Spleen (tissue), 11 donors: ENCODE data around the gene BTBD1. TPM values are rescaled to one million over a fixed set of nuclear protein-coding genes. Genes with fewer than 3 reads are reported as not detected.
A peak's percentile ranks its signal among the peaks of the same experiment; 100 is the strongest.

Source experiments
- DNase-seq: peaks from one replicate; pipeline ENCODE4 v3.0.0-alpha.2; 2020
- H3K27ac ChIP-seq, 8 donors: fragments of 200-600 bp; sonication (generic) in 7 of 8; 1 replicate in 4 of 8; 2 replicates in 4 of 8; pipeline versions ENCODE4 v1.5.0 to v1.8.0; 2016 to 2021; ENCODE audit warnings: inconsistent platforms in 4 of 8, mild to moderate bottlenecking in 4 of 8, moderate library complexity in 1 of 8
- H3K27me3 ChIP-seq, 7 donors: fragments of 200-600 bp; sonication (generic) in 6 of 7; replicated peaks in 1 of 7; 1 replicate in 4 of 7; 2 replicates in 3 of 7; pipeline versions ENCODE4 v1.5.0 to v1.8.0; 2016 to 2021; ENCODE audit warnings: inconsistent platforms in 3 of 7, mild to moderate bottlenecking in 1 of 7
- H3K36me3 ChIP-seq, 6 donors: fragments of 200-600 bp; sonication (generic) in 5 of 6; 1 replicate in 4 of 6; 2 replicates in 2 of 6; pipeline versions ENCODE4 v1.5.0 to v1.8.0; 2016 to 2021; ENCODE audit warnings: inconsistent platforms in 2 of 6
- H3K4me1 ChIP-seq, 6 donors: fragments of 200-600 bp; sonication (generic) in 5 of 6; 1 replicate in 3 of 6; 2 replicates in 3 of 6; pipeline versions ENCODE4 v1.5.0 to v1.8.0; 2016 to 2021; ENCODE audit warnings: inconsistent platforms in 3 of 6
- H3K4me3 ChIP-seq, 8 donors: fragments of 200-600 bp; sonication (generic) in 7 of 8; 1 replicate in 4 of 8; 2 replicates in 4 of 8; pipeline versions ENCODE4 v1.5.0 to v1.8.0; 2016 to 2021; ENCODE audit warnings: inconsistent platforms in 4 of 8, mild to moderate bottlenecking in 4 of 8, moderate library complexity in 2 of 8
- H3K9me3 ChIP-seq, 8 donors: fragments of 200-600 bp; sonication (generic) in 7 of 8; 1 replicate in 4 of 8; 2 replicates in 4 of 8; pipeline versions ENCODE4 v1.5.0 to v1.8.0; 2016 to 2021; ENCODE audit warnings: inconsistent platforms in 4 of 8
- POLR2A ChIP-seq, 3 donors: fragments of 450-650 bp; IDR thresholded peaks; one replicate each; pipeline ENCODE4 v1.5.1; 2017; ENCODE audit warnings: antibody characterized with exemption in 3 of 3, mild to moderate bottlenecking in 1 of 3
- POLR2AphosphoS5 ChIP-seq, 3 donors: sonication (generic); formaldehyde crosslinking; IDR thresholded peaks; one replicate each; pipeline ENCODE4 v1.5.1; 2017; ENCODE audit warnings: antibody characterized with exemption in 3 of 3
- WGBS, 5 donors: extraction: QIAGEN DNeasy Blood & Tissue Kit in 3 of 5; methylation state at CpG; one replicate each; pipeline versions ENCODE4 v1.1.5 to v1.1.7; 2013 to 2018; 5-methylcytosine and 5-hydroxymethylcytosine counted together
- intact Hi-C: fragments of 100-400 bp; cut with DNase I; formaldehyde crosslinking; loops from one replicate; pipeline ENCODE4 v1.15.0; 2023; ENCODE audit warnings: low total_unique reads
- polyA plus RNA-seq, 3 donors: library from polyadenylated mRNA; stranded (reverse); fragments of 200-250 nt; gene quantifications; one replicate each; pipeline ENCODE4 v1.2.1, GENCODE V29; 2013
- total RNA-seq, 7 donors: library from RNA; depleted of rRNA in 3 of 7; stranded (reverse); fragments of >200 nt in 3 of 7; fragmentation: NEBNext Ultra II Directional in 4 of 7; extraction: Animal tissue kit (Norgen Biotek cat#: 25700) in 4 of 7; gene quantifications; one replicate each; pipeline versions ENCODE4 v1.1.0 to v1.2.1, GENCODE V29; 2016 to 2021
- TF ChIP-seq, protein P1 (sequence below), 11 experiments: fragments of 200-600 bp in 7 of 11; fragments of 450-650 bp in 4 of 11; sonication (generic) in 4 of 11; IDR thresholded peaks in 8 of 11; conservative IDR thresholded peaks in 3 of 11; 1 replicate in 7 of 11; 2 replicates in 4 of 11; pipeline versions ENCODE4 v1.4.0 to v1.8.0; 2016 to 2021; ENCODE audit warnings: antibody characterized with exemption in 11 of 11, inconsistent platforms in 4 of 11, mild to moderate bottlenecking in 1 of 11
- donor health status: healthy with polysubstance abuse.
- donor health status: DM: no; HTN: no; CAD: no; lungs with moderate emphysema.
- donor health status: DM: no; HTN: no; CAD: no.
- donor health status: Bipolar disorder and iron deficiency.
- donor health status: healthy.
- donor health status: DM: no; HTN: no; CAD: no.
- donor health status: DM: yes; HTN: yes; CAD: no.

BTBD1 gene
- total and polyA plus RNA-seq, 10 donors, result 14.9 to 70.8 (median 45.7) TPM

- TF ChIP-seq, protein P1, sequence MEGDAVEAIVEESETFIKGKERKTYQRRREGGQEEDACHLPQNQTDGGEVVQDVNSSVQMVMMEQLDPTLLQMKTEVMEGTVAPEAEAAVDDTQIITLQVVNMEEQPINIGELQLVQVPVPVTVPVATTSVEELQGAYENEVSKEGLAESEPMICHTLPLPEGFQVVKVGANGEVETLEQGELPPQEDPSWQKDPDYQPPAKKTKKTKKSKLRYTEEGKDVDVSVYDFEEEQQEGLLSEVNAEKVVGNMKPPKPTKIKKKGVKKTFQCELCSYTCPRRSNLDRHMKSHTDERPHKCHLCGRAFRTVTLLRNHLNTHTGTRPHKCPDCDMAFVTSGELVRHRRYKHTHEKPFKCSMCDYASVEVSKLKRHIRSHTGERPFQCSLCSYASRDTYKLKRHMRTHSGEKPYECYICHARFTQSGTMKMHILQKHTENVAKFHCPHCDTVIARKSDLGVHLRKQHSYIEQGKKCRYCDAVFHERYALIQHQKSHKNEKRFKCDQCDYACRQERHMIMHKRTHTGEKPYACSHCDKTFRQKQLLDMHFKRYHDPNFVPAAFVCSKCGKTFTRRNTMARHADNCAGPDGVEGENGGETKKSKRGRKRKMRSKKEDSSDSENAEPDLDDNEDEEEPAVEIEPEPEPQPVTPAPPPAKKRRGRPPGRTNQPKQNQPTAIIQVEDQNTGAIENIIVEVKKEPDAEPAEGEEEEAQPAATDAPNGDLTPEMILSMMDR (IDR thresholded peaks at IDR 0.05 in 8 of 11, conservative IDR thresholded peaks at IDR 0.05 in 3 of 11), result no peak
- TF ChIP-seq POLR2AphosphoS5 (IDR thresholded peaks at IDR 0.05), result no peak
- TF ChIP-seq POLR2A (IDR thresholded peaks at IDR 0.05), result no peak
- Histone ChIP-seq H3K27me3 (no peaks in the 10 kb centered on the region), H3K36me3 (peaks cover 0 to 42% (median 20%) of the 10 kb centered on the region in 6 donors), H3K27ac (no peak overlapping the region), H3K4me3 (no peak overlapping the region), H3K4me1 (peaks cover 0 to 11% (median 0%) of the 10 kb centered on the region in 6 donors), H3K9me3 (no peaks in the 10 kb centered on the region)
- no peak for DNase-seq
- WGBS, 5 donors, result 80 to 92% (median 81%) methylated on average over 4 of the region's 4 CpGs
- intact Hi-C loops, result no loop called here
These were observed 73.9 kb downstream of the BTBD1 start for GRCh38 chr15:82993144-82993543.

DNA sequence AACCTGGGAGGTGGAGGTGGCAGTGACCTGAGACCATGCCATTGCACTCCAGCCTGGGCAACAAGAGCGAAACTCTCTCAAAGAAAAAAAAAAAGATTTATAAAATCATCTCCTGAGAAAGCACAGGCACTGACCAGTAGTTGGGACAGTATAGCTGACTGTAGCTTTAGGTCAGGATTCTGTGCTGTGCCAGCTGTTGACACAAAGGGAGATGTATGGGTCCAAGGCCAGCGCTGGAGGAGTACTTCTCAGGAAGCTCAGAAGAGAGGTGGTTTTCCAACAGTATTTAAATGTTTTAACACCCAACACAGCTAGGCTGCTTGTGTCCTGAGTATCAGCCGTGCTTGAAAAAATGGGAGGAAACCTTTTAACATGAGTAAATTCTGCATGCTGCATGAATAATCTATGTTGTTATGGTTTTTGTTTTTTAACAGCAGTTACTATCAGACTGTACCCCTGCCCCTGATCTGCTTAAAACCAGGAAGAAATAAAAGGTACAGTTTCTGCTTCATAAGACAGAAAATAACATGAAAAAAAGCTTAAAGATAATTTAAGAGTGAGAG lies 74.5 kb downstream of the BTBD1 start:
- WGBS, 5 donors, result 88 to 95% (median 92%) methylated on average over 3 of the region's 3 CpGs
- Histone ChIP-seq H3K27ac (no peak overlapping the region), H3K4me3 (no peak overlapping the region), H3K4me1 (peaks cover 1 to 17% (median 4%) of the 10 kb centered on the region in 6 donors), H3K9me3 (no peaks in the 10 kb centered on the region), H3K36me3 (peaks cover 0 to 49% (median 24%) of the 10 kb centered on the region in 6 donors), H3K27me3 (no peaks in the 10 kb centered on the region)
- intact Hi-C loops, result no loop called here
- DNase-seq, result no peak
- TF ChIP-seq POLR2AphosphoS5 (IDR thresholded peaks at IDR 0.05), result no peak
- no peak for TF ChIP-seq POLR2A (IDR thresholded peaks at IDR 0.05)
- TF ChIP-seq, protein P1 (IDR thresholded peaks at IDR 0.05 in 8 of 11, conservative IDR thresholded peaks at IDR 0.05 in 3 of 11), result no peak

DNA sequence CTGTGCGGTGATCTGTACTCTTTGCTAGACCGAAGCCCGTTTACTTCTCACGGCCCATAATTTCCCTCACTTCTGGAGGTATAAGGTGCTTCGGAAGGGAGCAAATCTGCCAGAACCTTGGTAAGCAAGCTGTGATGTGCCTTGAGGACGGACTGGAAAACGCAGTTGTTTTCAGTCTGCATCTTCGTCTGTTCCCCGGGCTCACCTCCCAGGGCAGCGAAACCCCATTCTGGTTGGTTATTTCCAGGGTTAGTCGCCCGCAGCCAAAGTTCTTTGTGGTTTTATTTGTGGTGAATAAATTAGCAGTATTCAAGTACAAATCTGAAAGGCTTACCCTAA lies 80.6 kb downstream of the BTBD1 start:
- H3K9me3 ChIP-seq, result no peaks in the 10 kb centered on the region
- peaks cover 10 to 38% (median 20%) of the 10 kb centered on the region in 6 donors for H3K4me1 ChIP-seq
- H3K36me3 ChIP-seq, result peaks cover 0 to 34% (median 22%) of the 10 kb centered on the region in 6 donors
- TF ChIP-seq, protein P1 (IDR thresholded peaks at IDR 0.05 in 8 of 11, conservative IDR thresholded peaks at IDR 0.05 in 3 of 11), result no peak
- TF ChIP-seq POLR2AphosphoS5 (IDR thresholded peaks at IDR 0.05) (no peak), POLR2A (IDR thresholded peaks at IDR 0.05) (no peak)
- H3K27ac ChIP-seq, result peak overlapping the region; percentile 67 to 90 (median 81)
- H3K27me3 ChIP-seq, result no peaks in the 10 kb centered on the region
- no peak for DNase-seq
- H3K4me3 ChIP-seq, result peak overlapping the region; percentile 51 to 95 (median 77)
- intact Hi-C loops, result loop anchor here (5.0 kb wide), 1 partner anchor 139 kb away; no protein-coding TSS in a partner anchor
- WGBS, 5 donors, result 0 to 1% (median 0%) methylated on average over 11 to 12 of the region's 12 CpGs

DNA sequence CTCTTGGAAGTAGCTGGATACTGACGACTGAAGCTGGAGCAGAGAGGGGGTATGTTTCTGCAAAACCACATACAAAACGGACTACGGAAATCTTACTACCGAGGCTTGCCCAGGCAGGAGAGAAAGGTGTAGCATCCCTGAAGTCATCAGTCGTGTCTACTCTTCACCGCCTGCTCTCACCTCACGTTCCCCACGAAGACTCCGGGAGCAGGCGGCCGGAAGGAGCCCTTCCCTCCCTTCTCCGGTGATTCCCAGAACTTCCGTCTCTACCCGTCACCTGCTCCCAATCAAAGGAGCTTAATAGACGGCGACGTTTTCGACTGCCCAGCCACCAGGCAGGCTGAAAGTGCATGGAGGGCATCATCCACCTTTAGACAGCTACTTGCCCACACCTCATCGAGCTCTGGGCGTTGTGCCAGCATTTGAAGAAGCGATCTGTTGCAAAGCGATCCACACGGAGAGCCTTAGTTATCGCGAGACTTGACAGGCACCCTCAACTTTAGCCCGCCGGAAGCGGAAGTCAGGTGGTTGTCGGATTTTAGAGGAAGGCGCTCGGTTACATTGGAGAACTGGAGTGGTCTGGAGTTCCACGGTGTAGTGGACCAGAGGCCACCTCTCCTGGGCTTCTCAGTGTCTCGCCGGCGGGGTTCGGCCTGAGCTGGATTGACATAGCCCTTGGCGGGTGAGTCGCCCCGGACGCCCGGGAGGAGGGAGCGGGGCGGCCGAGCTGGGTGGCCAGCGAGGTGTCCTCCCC lies 81.2 kb downstream of the BTBD1 start, which contains the start of gene RAMAC:
TSS of gene RAMAC (plus strand) at position 523 of the 754 bp plus-strand sequence. CDS start 2,809 bp downstream, outside the sequence.
- Histone ChIP-seq H3K4me3 (peak within 1 kb of the TSS; percentile 51 to 95 (median 77)), H3K27me3 (no peaks in the 10 kb centered on the region), H3K36me3 (peaks cover 0 to 29% (median 17%) of the 10 kb centered on the region in 6 donors), H3K9me3 (no peaks in the 10 kb centered on the region), H3K4me1 (peaks cover 10 to 38% (median 20%) of the 10 kb centered on the region in 6 donors), H3K27ac (peak within 1 kb of the TSS; percentile 67 to 90 (median 81))
- peak; percentile 97 for DNase-seq
- WGBS, 5 donors, result 0 to 2% (median 1%) methylated on average over 33 to 45 of the region's 45 CpGs
- TF ChIP-seq POLR2A (IDR thresholded peaks at IDR 0.05), result peak in 1 of 3 donors; percentile 28
- peak; percentile 83 to 94 (median 86) for TF ChIP-seq POLR2AphosphoS5 (IDR thresholded peaks at IDR 0.05)
- TF ChIP-seq, protein P1 (IDR thresholded peaks at IDR 0.05 in 8 of 11, conservative IDR thresholded peaks at IDR 0.05 in 3 of 11), result peak in 1 of 11 experiments; percentile 38
- intact Hi-C loops, result loop anchor here (5.0 kb wide), 1 partner anchor 139 kb away; no protein-coding TSS in a partner anchor
